Parathyroid adenoma (tissue), 2 donors: ENCODE data around the gene MAGI2.

Source experiments
- H2AFZ ChIP-seq: fragments of 300-600 bp; sonication (generic); one replicate; pipeline ENCODE4 v1.7.0; 2017; ENCODE audit warnings: antibody characterized with exemption, mild to moderate bottlenecking
- H3K27ac ChIP-seq: fragments of 300-600 bp; sonication (generic); one replicate; pipeline ENCODE4 v1.7.0; 2017
- H3K27me3 ChIP-seq: fragments of 300-600 bp; sonication (generic); one replicate; pipeline ENCODE4 v1.7.0; 2017; ENCODE audit warnings: low read length; ENCODE audit not compliant: control insufficient read depth, insufficient read depth
- H3K36me3 ChIP-seq: fragments of 300-600 bp; sonication (generic); one replicate; pipeline ENCODE4 v1.7.0; 2017; ENCODE audit warnings: low read length; ENCODE audit not compliant: control insufficient read depth, insufficient read depth
- H3K4me1 ChIP-seq: fragments of 300-600 bp; sonication (generic); one replicate; pipeline ENCODE4 v1.7.0; 2017; ENCODE audit warnings: control low read depth
- H3K4me2 ChIP-seq: fragments of 300-600 bp; sonication (generic); one replicate; pipeline ENCODE4 v1.7.0; 2017; ENCODE audit warnings: low read length
- H3K4me3 ChIP-seq: fragments of 300-600 bp; sonication (generic); one replicate; pipeline ENCODE4 v1.7.0; 2017; ENCODE audit warnings: low read depth, low read length
- H3K79me2 ChIP-seq: fragments of 300-600 bp; sonication (generic); one replicate; pipeline ENCODE4 v1.7.0; 2017; ENCODE audit warnings: control low read depth
- H3K9ac ChIP-seq: fragments of 300-600 bp; sonication (generic); one replicate; pipeline ENCODE4 v1.7.0; 2017; ENCODE audit warnings: mild to moderate bottlenecking
- H3K9me3 ChIP-seq: fragments of 300-600 bp; sonication (generic); one replicate; pipeline ENCODE4 v1.7.0; 2017; ENCODE audit warnings: low read length; ENCODE audit not compliant: control insufficient read depth
- CTCF ChIP-seq: fragments of 300-600 bp; sonication (generic); IDR thresholded peaks from one replicate; pipeline ENCODE4 v1.7.0; 2017; ENCODE audit warnings: antibody characterized with exemption, mild to moderate bottlenecking
- donor health status: primary hyperparathyroidism.

MAGI2 gene

GRCh38 chr7:78350926-78351325, 1102.5 kb downstream of the MAGI2 start:
- TF ChIP-seq CTCF: no peak
- Histone ChIP-seq H3K79me2 (no peaks in the 10 kb centered on the region), H3K36me3 (no peaks in the 10 kb centered on the region), H2AFZ (no peak overlapping the region), H3K4me3 (no peak overlapping the region), H3K9ac (no peak overlapping the region), H3K4me2 (no peak overlapping the region), H3K9me3 (no peaks in the 10 kb centered on the region), H3K27ac (no peak overlapping the region), H3K4me1 (no peaks in the 10 kb centered on the region), H3K27me3 (no peaks in the 10 kb centered on the region)

GRCh38 chr7:78350391-78350790, 1103.1 kb downstream of the MAGI2 start:
- Histone ChIP-seq H3K4me3 (no peak overlapping the region), H3K27ac (no peak overlapping the region), H2AFZ (no peak overlapping the region), H3K79me2 (no peaks in the 10 kb centered on the region), H3K9me3 (no peaks in the 10 kb centered on the region), H3K9ac (no peak overlapping the region), H3K36me3 (no peaks in the 10 kb centered on the region), H3K27me3 (no peaks in the 10 kb centered on the region), H3K4me1 (no peaks in the 10 kb centered on the region), H3K4me2 (no peak overlapping the region)
- TF ChIP-seq CTCF: no peak

- no peaks in the 10 kb centered on the region for H3K9me3 ChIP-seq
- no peaks in the 10 kb centered on the region for H3K27me3 ChIP-seq
- H3K9ac ChIP-seq: no peak overlapping the region
- no peak overlapping the region for H3K4me3 ChIP-seq
- H2AFZ ChIP-seq: no peak overlapping the region
- no peaks in the 10 kb centered on the region for H3K4me1 ChIP-seq
- no peaks in the 10 kb centered on the region for H3K79me2 ChIP-seq
- H3K36me3 ChIP-seq: no peaks in the 10 kb centered on the region
- no peak for TF ChIP-seq CTCF
- no peak overlapping the region for H3K4me2 ChIP-seq
- no peak overlapping the region for H3K27ac ChIP-seq
Measured at GRCh38 chr7:78346827-78347226, 1106.6 kb downstream of the MAGI2 start.

- no peak for TF ChIP-seq CTCF
- no peak overlapping the region for H3K4me2 ChIP-seq
- H3K4me3 ChIP-seq: no peak overlapping the region
- H3K9ac ChIP-seq: no peak overlapping the region
- no peaks in the 10 kb centered on the region for H3K27me3 ChIP-seq
- no peak overlapping the region for H2AFZ ChIP-seq
- no peaks in the 10 kb centered on the region for H3K79me2 ChIP-seq
- H3K4me1 ChIP-seq: no peaks in the 10 kb centered on the region
- no peaks in the 10 kb centered on the region for H3K9me3 ChIP-seq
- H3K27ac ChIP-seq: no peak overlapping the region
- H3K36me3 ChIP-seq: no peaks in the 10 kb centered on the region
Measured at GRCh38 chr7:78345979-78346378, 1107.5 kb downstream of the MAGI2 start.

- H3K4me2 ChIP-seq: no peak overlapping the region
- TF ChIP-seq CTCF: no peak
- H3K9me3 ChIP-seq: no peaks in the 10 kb centered on the region
- no peaks in the 10 kb centered on the region for H3K79me2 ChIP-seq
- H3K27me3 ChIP-seq: no peaks in the 10 kb centered on the region
- H3K9ac ChIP-seq: no peak overlapping the region
- no peaks in the 10 kb centered on the region for H3K4me1 ChIP-seq
- no peaks in the 10 kb centered on the region for H3K36me3 ChIP-seq
- H2AFZ ChIP-seq: no peak overlapping the region
- no peak overlapping the region for H3K4me3 ChIP-seq
- no peak overlapping the region for H3K27ac ChIP-seq
Measured at GRCh38 chr7:78345293-78345911, 1108.1 kb downstream of the MAGI2 start.
